Sigmoid colon (tissue), 7 donors: ENCODE measurements around the gene RNF149. TPM values are rescaled to one million over a fixed set of nuclear protein-coding genes. Genes with fewer than 3 reads are reported as not detected.

ENCODE experiments used
- DNase-seq: peaks from one replicate; pipeline ENCODE4 v3.0.0-alpha.2; 2019
- H3K27ac ChIP-seq, 4 donors: fragments of 200-600 bp; sonication (generic); one replicate each; pipeline ENCODE4 v1.5.1; 2016 to 2019; ENCODE audit warnings: mild to moderate bottlenecking in 1 of 4
- H3K27me3 ChIP-seq, 3 donors: fragments of 200-600 bp; sonication (generic); one replicate each; pipeline ENCODE4 v1.5.1; 2019; ENCODE audit warnings: mild to moderate bottlenecking in 1 of 3
- H3K36me3 ChIP-seq, 4 donors: fragments of 200-600 bp; sonication (generic); one replicate each; pipeline ENCODE4 v1.5.1; 2016 to 2019
- H3K4me1 ChIP-seq, 4 donors: fragments of 200-600 bp; sonication (generic); one replicate each; pipeline ENCODE4 v1.5.1; 2017 to 2019
- H3K4me3 ChIP-seq, 4 donors: fragments of 200-600 bp; sonication (generic); one replicate each; pipeline ENCODE4 v1.5.1; 2017 to 2019; ENCODE audit warnings: mild to moderate bottlenecking in 2 of 4, moderate library complexity in 1 of 4
- H3K9me3 ChIP-seq, 4 donors: fragments of 200-600 bp in 3 of 4; sonication (generic) in 3 of 4; one replicate each; pipeline versions ENCODE4 v1.5.1 to v1.6.1; 2013 to 2019
- CTCF ChIP-seq, 4 experiments: fragments of 450-650 bp in 3 of 4; fragments of 200-600 bp in 1 of 4; IDR thresholded peaks; one replicate each; pipeline ENCODE4 v1.5.1; 2016 to 2019; ENCODE audit warnings: antibody characterized with exemption in 4 of 4, mild to moderate bottlenecking in 3 of 4, moderate library complexity in 2 of 4
- EP300 ChIP-seq, 4 donors: sonication (generic); formaldehyde crosslinking; IDR thresholded peaks; one replicate each; pipeline ENCODE4 v1.6.1; 2017; ENCODE audit warnings: antibody characterized with exemption in 4 of 4
- POLR2A ChIP-seq, 2 donors: fragments of 450-650 bp; IDR thresholded peaks; one replicate each; pipeline ENCODE4 v1.6.1; 2016; ENCODE audit warnings: antibody characterized with exemption in 2 of 2, mild to moderate bottlenecking in 2 of 2, moderate library complexity in 2 of 2
- POLR2AphosphoS5 ChIP-seq, 4 donors: sonication (generic); formaldehyde crosslinking; IDR thresholded peaks; one replicate each; pipeline ENCODE4 v1.6.1; 2017; ENCODE audit warnings: antibody characterized with exemption in 4 of 4
- WGBS, 2 donors: extraction: QIAGEN DNeasy Blood & Tissue Kit; methylation state at CpG; one replicate each; pipeline ENCODE4 v1.1.7; 2013; 5-methylcytosine and 5-hydroxymethylcytosine counted together
- intact Hi-C: fragments of 100-400 bp; cut with DNase I; formaldehyde crosslinking; loops from one replicate; pipeline ENCODE4 v1.15.1; 2023
- polyA plus RNA-seq, 3 donors: library from polyadenylated mRNA; stranded (reverse); fragments of 200-250 nt; gene quantifications; one replicate each; pipeline ENCODE4 v1.2.3, GENCODE V29; 2013
- total RNA-seq, 4 donors: library from RNA; depleted of rRNA; stranded (reverse); fragments of >200 nt; gene quantifications; one replicate each; pipeline ENCODE4 v1.1.0, GENCODE V29; 2016
- donor health status: healthy with polysubstance abuse.
- donor health status: Bipolar disorder and iron deficiency.
- donor health status: healthy.

RNF149 gene
- total and polyA plus RNA-seq, 7 donors: 11.4 to 65.4 (median 40.0) TPM

GRCh38 chr2:101306410-101306809, 2.1 kb downstream of the RNF149 start:
- intact Hi-C loops: no loop called here
- H3K27ac ChIP-seq: peak overlapping the region; percentile 86 to 91 (median 90)
- no peaks in the 10 kb centered on the region for H3K9me3 ChIP-seq
- WGBS, 2 donors: 41 to 58% methylated on average over 7 of the region's 7 CpGs
- no peak for DNase-seq
- no peaks in the 10 kb centered on the region for H3K27me3 ChIP-seq
- TF ChIP-seq POLR2A (IDR thresholded peaks at IDR 0.05) (no peak), CTCF (IDR thresholded peaks at IDR 0.05) (no peak), EP300 (IDR thresholded peaks at IDR 0.05) (no peak), POLR2AphosphoS5 (IDR thresholded peaks at IDR 0.05) (no peak)
- no peaks in the 10 kb centered on the region for H3K36me3 ChIP-seq
- peak overlapping the region; percentile 68 to 93 (median 91) for H3K4me3 ChIP-seq
- peaks cover 0 to 46% (median 37%) of the 10 kb centered on the region in 4 donors for H3K4me1 ChIP-seq

- Histone ChIP-seq H3K27me3 (no peaks in the 10 kb centered on the region), H3K36me3 (no peaks in the 10 kb centered on the region), H3K9me3 (no peaks in the 10 kb centered on the region), H3K4me3 (peak overlapping the region in 2 of 4 donors; percentile 68 to 93), H3K27ac (peak overlapping the region; percentile 5 to 91 (median 90)), H3K4me1 (peaks cover 0 to 54% (median 41%) of the 10 kb centered on the region in 4 donors)
- DNase-seq: no peak
- WGBS, 2 donors: 72 to 77% methylated on average over 7 of the region's 7 CpGs
- intact Hi-C loops: no loop called here
- no peak for TF ChIP-seq POLR2A (IDR thresholded peaks at IDR 0.05)
- TF ChIP-seq CTCF (IDR thresholded peaks at IDR 0.05): no peak
- no peak for TF ChIP-seq EP300 (IDR thresholded peaks at IDR 0.05)
- TF ChIP-seq POLR2AphosphoS5 (IDR thresholded peaks at IDR 0.05): peak in 1 of 4 donors; percentile 22
Observed at GRCh38 chr2:101305492-101306078, 2.9 kb downstream of the RNF149 start.

- H3K36me3 ChIP-seq: no peaks in the 10 kb centered on the region
- 89 to 91% methylated on average over 4 of the region's 4 CpGs for WGBS, 2 donors
- no peaks in the 10 kb centered on the region for H3K9me3 ChIP-seq
- no peak for DNase-seq
- intact Hi-C loops: no loop called here
- TF ChIP-seq CTCF (IDR thresholded peaks at IDR 0.05) (no peak), POLR2AphosphoS5 (IDR thresholded peaks at IDR 0.05) (no peak), EP300 (IDR thresholded peaks at IDR 0.05) (no peak), POLR2A (IDR thresholded peaks at IDR 0.05) (no peak)
- H3K4me1 ChIP-seq: peaks cover 0 to 59% (median 44%) of the 10 kb centered on the region in 4 donors
- H3K4me3 ChIP-seq: peak overlapping the region in 1 of 4 donors; percentile 93
- H3K27me3 ChIP-seq: no peaks in the 10 kb centered on the region
- peak overlapping the region; percentile 5 to 91 (median 90) for H3K27ac ChIP-seq
Observed at GRCh38 chr2:101305035-101305434, 3.5 kb downstream of the RNF149 start.

- WGBS, 2 donors: 48 to 76% methylated on average over 1 of the region's 1 CpG
- no peak overlapping the region for H3K4me3 ChIP-seq
- TF ChIP-seq POLR2A (IDR thresholded peaks at IDR 0.05) (no peak), POLR2AphosphoS5 (IDR thresholded peaks at IDR 0.05) (no peak), EP300 (IDR thresholded peaks at IDR 0.05) (no peak), CTCF (IDR thresholded peaks at IDR 0.05) (no peak)
- intact Hi-C loops: no loop called here
- H3K36me3 ChIP-seq: peaks cover 0 to 6% (median 0%) of the 10 kb centered on the region in 4 donors
- DNase-seq: no peak
- H3K27me3 ChIP-seq: no peaks in the 10 kb centered on the region
- H3K27ac ChIP-seq: no peak overlapping the region
- H3K9me3 ChIP-seq: no peaks in the 10 kb centered on the region
- peaks cover 0 to 64% (median 47%) of the 10 kb centered on the region in 4 donors for H3K4me1 ChIP-seq
Observed at GRCh38 chr2:101303688-101304087, 4.8 kb downstream of the RNF149 start.
